Spleen (tissue), 7 donors: ENCODE data around the gene ALDH1A2.

Experiments used
- CTCF ChIP-seq, 11 experiments: fragments of 200-600 bp in 7 of 11; fragments of 450-650 bp in 4 of 11; sonication (generic) in 4 of 11; IDR thresholded peaks in 8 of 11; conservative IDR thresholded peaks in 3 of 11; 1 replicate in 7 of 11; 2 replicates in 4 of 11; pipeline versions ENCODE4 v1.4.0 to v1.8.0; 2016 to 2021; ENCODE audit warnings: antibody characterized with exemption in 11 of 11, inconsistent platforms in 4 of 11, mild to moderate bottlenecking in 1 of 11
- POLR2A ChIP-seq, 3 donors: fragments of 450-650 bp; IDR thresholded peaks; one replicate each; pipeline ENCODE4 v1.5.1; 2017; ENCODE audit warnings: antibody characterized with exemption in 3 of 3, mild to moderate bottlenecking in 1 of 3
- POLR2AphosphoS5 ChIP-seq, 3 donors: sonication (generic); formaldehyde crosslinking; IDR thresholded peaks; one replicate each; pipeline ENCODE4 v1.5.1; 2017; ENCODE audit warnings: antibody characterized with exemption in 3 of 3
- donor health status: DM: no; HTN: no; CAD: no; lungs with moderate emphysema.
- donor health status: DM: no; HTN: no; CAD: no.
- donor health status: DM: no; HTN: no; CAD: no.

GRCh38 chr15:57941816-57942215 is 123.7 kb downstream of the ALDH1A2 start:
- TF ChIP-seq CTCF (IDR thresholded peaks at IDR 0.05 in 8 of 11, conservative IDR thresholded peaks at IDR 0.05 in 3 of 11) (no peak), POLR2A (IDR thresholded peaks at IDR 0.05) (no peak), POLR2AphosphoS5 (IDR thresholded peaks at IDR 0.05) (no peak)
